ENCODE data around the gene ARHGAP1.

The ARHGAP1 gene

GRCh38 chr11:46700241-46701077 is at the start of gene ARHGAP1, which contains the start of gene ZNF408:
Gene ARHGAP1, minus strand, starts transcription at chr11:46700619. Its CDS starts 4,512 bp downstream, at chr11:46696107.
Gene ZNF408, plus strand, starts transcription at chr11:46701031. Its CDS starts 17 bp downstream, at chr11:46701048.
- Histone ChIP-seq H3K9ac (ENCODE audit: low read length) (peak within 1 kb of the TSS; percentile 57), H3K27me3 (ENCODE audit: control insufficient read depth in 1 of 2, insufficient read depth in 2 of 2, low read length in 2 of 2) (no peaks in the 10 kb centered on the region), H3K9me3 (ENCODE audit: low read length) (no peaks in the 10 kb centered on the region), H3K4me3 (ENCODE audit: low read depth in 1 of 2, low read length in 2 of 2) (peak within 1 kb of the TSS; percentile 98 to 99), H3K27ac (ENCODE audit: low read depth, low read length) (peak within 1 kb of the TSS; percentile 85), H3K36me3 (ENCODE audit: insufficient read depth, low read length) (peaks cover 38% of the 10 kb centered on the region), H3K4me1 (ENCODE audit: insufficient read depth, low read length) (peaks cover 53% of the 10 kb centered on the region)

- no peak overlapping the region for H3K9ac ChIP-seq (ENCODE audit: low read length)
- no peak overlapping the region for H3K27ac ChIP-seq (ENCODE audit: low read depth, low read length)
- no peak overlapping the region for H3K4me3 ChIP-seq (ENCODE audit: low read depth in 1 of 2, low read length in 2 of 2)
- H3K27me3 ChIP-seq (ENCODE audit: control insufficient read depth in 1 of 2, insufficient read depth in 2 of 2, low read length in 2 of 2) = no peaks in the 10 kb centered on the region
- no peaks in the 10 kb centered on the region for H3K9me3 ChIP-seq (ENCODE audit: low read length)
- no peaks in the 10 kb centered on the region for H3K4me1 ChIP-seq (ENCODE audit: insufficient read depth, low read length)
- peaks cover 65% of the 10 kb centered on the region for H3K36me3 ChIP-seq (ENCODE audit: insufficient read depth, low read length)
Measured at GRCh38 chr11:46747150-46747549, 46.7 kb upstream of the ARHGAP1 start.

GRCh38 chr11:46745995-46746394 is 45.6 kb upstream of the ARHGAP1 start:
- H3K4me1 ChIP-seq (ENCODE audit: insufficient read depth, low read length) = no peaks in the 10 kb centered on the region
- H3K9me3 ChIP-seq (ENCODE audit: low read length) = no peaks in the 10 kb centered on the region
- H3K27me3 ChIP-seq (ENCODE audit: control insufficient read depth in 1 of 2, insufficient read depth in 2 of 2, low read length in 2 of 2) = no peaks in the 10 kb centered on the region
- no peak overlapping the region for H3K4me3 ChIP-seq (ENCODE audit: low read depth in 1 of 2, low read length in 2 of 2)
- H3K36me3 ChIP-seq (ENCODE audit: insufficient read depth, low read length) = peaks cover 58% of the 10 kb centered on the region
- no peak overlapping the region for H3K9ac ChIP-seq (ENCODE audit: low read length)
- H3K27ac ChIP-seq (ENCODE audit: low read depth, low read length) = no peak overlapping the region

GRCh38 chr11:46745328-46745727 is 44.9 kb upstream of the ARHGAP1 start:
- H3K27me3 ChIP-seq (ENCODE audit: control insufficient read depth in 1 of 2, insufficient read depth in 2 of 2, low read length in 2 of 2) = no peaks in the 10 kb centered on the region
- no peaks in the 10 kb centered on the region for H3K9me3 ChIP-seq (ENCODE audit: low read length)
- H3K4me3 ChIP-seq (ENCODE audit: low read depth in 1 of 2, low read length in 2 of 2) = no peak overlapping the region
- peaks cover 52% of the 10 kb centered on the region for H3K36me3 ChIP-seq (ENCODE audit: insufficient read depth, low read length)
- H3K4me1 ChIP-seq (ENCODE audit: insufficient read depth, low read length) = no peaks in the 10 kb centered on the region
- H3K27ac ChIP-seq (ENCODE audit: low read depth, low read length) = no peak overlapping the region
- no peak overlapping the region for H3K9ac ChIP-seq (ENCODE audit: low read length)

GRCh38 chr11:46743693-46744339 is 43.4 kb upstream of the ARHGAP1 start:
- no peak overlapping the region for H3K9ac ChIP-seq (ENCODE audit: low read length)
- H3K36me3 ChIP-seq (ENCODE audit: insufficient read depth, low read length) = peaks cover 46% of the 10 kb centered on the region
- H3K27ac ChIP-seq (ENCODE audit: low read depth, low read length) = no peak overlapping the region
- no peaks in the 10 kb centered on the region for H3K27me3 ChIP-seq (ENCODE audit: control insufficient read depth in 1 of 2, insufficient read depth in 2 of 2, low read length in 2 of 2)
- no peaks in the 10 kb centered on the region for H3K9me3 ChIP-seq (ENCODE audit: low read length)
- H3K4me1 ChIP-seq (ENCODE audit: insufficient read depth, low read length) = no peaks in the 10 kb centered on the region
- no peak overlapping the region for H3K4me3 ChIP-seq (ENCODE audit: low read depth in 1 of 2, low read length in 2 of 2)

GRCh38 chr11:46743043-46743442 is 42.6 kb upstream of the ARHGAP1 start:
- H3K4me1 ChIP-seq (ENCODE audit: insufficient read depth, low read length) = no peaks in the 10 kb centered on the region
- no peaks in the 10 kb centered on the region for H3K9me3 ChIP-seq (ENCODE audit: low read length)
- H3K4me3 ChIP-seq (ENCODE audit: low read depth in 1 of 2, low read length in 2 of 2) = no peak overlapping the region
- H3K9ac ChIP-seq (ENCODE audit: low read length) = no peak overlapping the region
- no peaks in the 10 kb centered on the region for H3K27me3 ChIP-seq (ENCODE audit: control insufficient read depth in 1 of 2, insufficient read depth in 2 of 2, low read length in 2 of 2)
- H3K27ac ChIP-seq (ENCODE audit: low read depth, low read length) = no peak overlapping the region
- peaks cover 46% of the 10 kb centered on the region for H3K36me3 ChIP-seq (ENCODE audit: insufficient read depth, low read length)

GRCh38 chr11:46741600-46742484 is 41.4 kb upstream of the ARHGAP1 start:
- H3K27me3 ChIP-seq (ENCODE audit: control insufficient read depth in 1 of 2, insufficient read depth in 2 of 2, low read length in 2 of 2) = no peaks in the 10 kb centered on the region
- H3K4me1 ChIP-seq (ENCODE audit: insufficient read depth, low read length) = no peaks in the 10 kb centered on the region
- H3K36me3 ChIP-seq (ENCODE audit: insufficient read depth, low read length) = peaks cover 36% of the 10 kb centered on the region
- no peak overlapping the region for H3K27ac ChIP-seq (ENCODE audit: low read depth, low read length)
- H3K9me3 ChIP-seq (ENCODE audit: low read length) = no peaks in the 10 kb centered on the region
- H3K9ac ChIP-seq (ENCODE audit: low read length) = no peak overlapping the region
- no peak overlapping the region for H3K4me3 ChIP-seq (ENCODE audit: low read depth in 1 of 2, low read length in 2 of 2)

- Histone ChIP-seq H3K27ac (ENCODE audit: low read depth, low read length) (no peak overlapping the region), H3K9me3 (ENCODE audit: low read length) (no peaks in the 10 kb centered on the region), H3K9ac (ENCODE audit: low read length) (no peak overlapping the region), H3K4me1 (ENCODE audit: insufficient read depth, low read length) (no peaks in the 10 kb centered on the region), H3K36me3 (ENCODE audit: insufficient read depth, low read length) (peaks cover 8% of the 10 kb centered on the region), H3K4me3 (ENCODE audit: low read depth in 1 of 2, low read length in 2 of 2) (no peak overlapping the region), H3K27me3 (ENCODE audit: control insufficient read depth in 1 of 2, insufficient read depth in 2 of 2, low read length in 2 of 2) (no peaks in the 10 kb centered on the region)
Measured at GRCh38 chr11:46738887-46739286, 38.5 kb upstream of the ARHGAP1 start.

GRCh38 chr11:46737699-46738098 is 37.3 kb upstream of the ARHGAP1 start:
- H3K36me3 ChIP-seq (ENCODE audit: insufficient read depth, low read length) = no peaks in the 10 kb centered on the region
- no peaks in the 10 kb centered on the region for H3K4me1 ChIP-seq (ENCODE audit: insufficient read depth, low read length)
- no peak overlapping the region for H3K4me3 ChIP-seq (ENCODE audit: low read depth in 1 of 2, low read length in 2 of 2)
- H3K9ac ChIP-seq (ENCODE audit: low read length) = no peak overlapping the region
- H3K27ac ChIP-seq (ENCODE audit: low read depth, low read length) = no peak overlapping the region
- H3K9me3 ChIP-seq (ENCODE audit: low read length) = no peaks in the 10 kb centered on the region
- H3K27me3 ChIP-seq (ENCODE audit: control insufficient read depth in 1 of 2, insufficient read depth in 2 of 2, low read length in 2 of 2) = no peaks in the 10 kb centered on the region

- Histone ChIP-seq H3K9me3 (ENCODE audit: low read length) (no peaks in the 10 kb centered on the region), H3K27ac (ENCODE audit: low read depth, low read length) (no peak overlapping the region), H3K4me1 (ENCODE audit: insufficient read depth, low read length) (no peaks in the 10 kb centered on the region), H3K9ac (ENCODE audit: low read length) (no peak overlapping the region), H3K27me3 (ENCODE audit: control insufficient read depth in 1 of 2, insufficient read depth in 2 of 2, low read length in 2 of 2) (no peaks in the 10 kb centered on the region), H3K4me3 (ENCODE audit: low read depth in 1 of 2, low read length in 2 of 2) (no peak overlapping the region), H3K36me3 (ENCODE audit: insufficient read depth, low read length) (no peaks in the 10 kb centered on the region)
Measured at GRCh38 chr11:46736615-46737014, 36.2 kb upstream of the ARHGAP1 start.

GRCh38 chr11:46736146-46736545 is 35.7 kb upstream of the ARHGAP1 start:
- Histone ChIP-seq H3K4me3 (ENCODE audit: low read depth in 1 of 2, low read length in 2 of 2) (no peak overlapping the region), H3K27me3 (ENCODE audit: control insufficient read depth in 1 of 2, insufficient read depth in 2 of 2, low read length in 2 of 2) (no peaks in the 10 kb centered on the region), H3K27ac (ENCODE audit: low read depth, low read length) (no peak overlapping the region), H3K36me3 (ENCODE audit: insufficient read depth, low read length) (no peaks in the 10 kb centered on the region), H3K4me1 (ENCODE audit: insufficient read depth, low read length) (no peaks in the 10 kb centered on the region), H3K9me3 (ENCODE audit: low read length) (no peaks in the 10 kb centered on the region), H3K9ac (ENCODE audit: low read length) (no peak overlapping the region)
